Ovary (tissue), 9 donors: Measurements from ENCODE around the gene SCN4A. TPM values are rescaled to one million over a fixed set of nuclear protein-coding genes. Genes with fewer than 3 reads are reported as not detected.

Experiments
- DNase-seq, 5 donors: peaks; one replicate each; pipeline ENCODE4 v3.0.0-alpha.2; 2019 to 2020
- H3K27ac ChIP-seq, 2 donors: fragments of 200-600 bp; one replicate each; pipeline versions ENCODE4 v1.5.1 to v1.8.0; 2019 to 2022
- H3K27me3 ChIP-seq: fragments of 200-600 bp; one replicate; pipeline ENCODE4 v1.8.0; 2022
- H3K36me3 ChIP-seq: fragments of 200-600 bp; sonication (generic); one replicate; pipeline ENCODE4 v1.5.1; 2019
- H3K4me1 ChIP-seq: one replicate; pipeline ENCODE4 v1.8.1; 2013; ENCODE audit warnings: mild to moderate bottlenecking, moderate library complexity; ENCODE audit not compliant: insufficient read depth
- H3K4me3 ChIP-seq: fragments of 200-600 bp; sonication (generic); one replicate; pipeline ENCODE4 v1.5.1; 2017
- H3K9me3 ChIP-seq, 2 donors: fragments of 200-600 bp in 1 of 2; sonication (generic) in 1 of 2; one replicate each; pipeline versions ENCODE4 v1.5.1 to v1.8.1; 2013 to 2019; ENCODE audit warnings: mild to moderate bottlenecking in 1 of 2, moderate library complexity in 1 of 2
- EP300 ChIP-seq: sonication (generic); formaldehyde crosslinking; IDR thresholded peaks from one replicate; pipeline ENCODE4 v1.6.1; 2017; ENCODE audit warnings: antibody characterized with exemption
- POLR2A ChIP-seq: fragments of 450-650 bp; IDR thresholded peaks from one replicate; pipeline ENCODE4 v1.6.1; 2017; ENCODE audit warnings: antibody characterized with exemption, mild to moderate bottlenecking, moderate library complexity
- WGBS, 3 donors: extraction: QIAGEN DNeasy Blood & Tissue Kit in 1 of 3; methylation state at CpG; one replicate each; pipeline versions ENCODE4 v1.1.5 to v1.1.7; 2013 to 2017; 5-methylcytosine and 5-hydroxymethylcytosine counted together
- intact Hi-C, 4 donors: fragments of 100-400 bp; cut with DNase I; formaldehyde crosslinking; loops; one replicate each; pipeline versions ENCODE4 v1.11.0 to v1.15.1; 2022 to 2023
- polyA plus RNA-seq, 2 donors: library from polyadenylated mRNA; stranded (reverse); fragments of 200-250 nt in 1 of 2; fragments of 350-450 nt in 1 of 2; fragmentation: Illumina TruSeq in 1 of 2; extraction: RNeasy Lipid Tissue Mini Kit (QIAGEN cat#74804) in 1 of 2; gene quantifications; one replicate each; pipeline ENCODE4 v1.2.3, GENCODE V29; 2013 to 2014
- total RNA-seq, 7 donors: library from RNA; depleted of rRNA in 2 of 7; stranded (reverse); fragments of >200 nt in 2 of 7; fragmentation: NEBNext Ultra II Directional in 3 of 7; extraction: Animal tissue kit (Norgen Biotek cat#: 25700) in 3 of 7; gene quantifications; one replicate each; pipeline versions ENCODE4 v1.1.0 to v1.2.4, GENCODE V29; 2016 to 2023
- TF ChIP-seq, protein P1 (sequence below), 3 donors: fragments of 450-650 bp in 2 of 3; fragments of 200-600 bp in 1 of 3; IDR thresholded peaks; one replicate each; pipeline versions ENCODE4 v1.5.1 to v1.8.0; 2016 to 2022; ENCODE audit warnings: antibody characterized with exemption in 3 of 3, mild to moderate bottlenecking in 1 of 3
- donor health status: DM: no; HTN: no; CAD: no; lungs with moderate emphysema.
- donor health status: DM: no; HTN: no; CAD: no.
- donor health status: Bipolar disorder and iron deficiency.
- donor health status: DM: yes; HTN: yes; CAD: no.
- donor health status: DM: no; HTN: no; CAD: no.
- donor health status: DM: yes; HTN: yes; CAD: no.

The SCN4A gene
- total and polyA plus RNA-seq, 9 donors: 0.27 to 2.5 (median 0.62) TPM; not detected in 1

DNA sequence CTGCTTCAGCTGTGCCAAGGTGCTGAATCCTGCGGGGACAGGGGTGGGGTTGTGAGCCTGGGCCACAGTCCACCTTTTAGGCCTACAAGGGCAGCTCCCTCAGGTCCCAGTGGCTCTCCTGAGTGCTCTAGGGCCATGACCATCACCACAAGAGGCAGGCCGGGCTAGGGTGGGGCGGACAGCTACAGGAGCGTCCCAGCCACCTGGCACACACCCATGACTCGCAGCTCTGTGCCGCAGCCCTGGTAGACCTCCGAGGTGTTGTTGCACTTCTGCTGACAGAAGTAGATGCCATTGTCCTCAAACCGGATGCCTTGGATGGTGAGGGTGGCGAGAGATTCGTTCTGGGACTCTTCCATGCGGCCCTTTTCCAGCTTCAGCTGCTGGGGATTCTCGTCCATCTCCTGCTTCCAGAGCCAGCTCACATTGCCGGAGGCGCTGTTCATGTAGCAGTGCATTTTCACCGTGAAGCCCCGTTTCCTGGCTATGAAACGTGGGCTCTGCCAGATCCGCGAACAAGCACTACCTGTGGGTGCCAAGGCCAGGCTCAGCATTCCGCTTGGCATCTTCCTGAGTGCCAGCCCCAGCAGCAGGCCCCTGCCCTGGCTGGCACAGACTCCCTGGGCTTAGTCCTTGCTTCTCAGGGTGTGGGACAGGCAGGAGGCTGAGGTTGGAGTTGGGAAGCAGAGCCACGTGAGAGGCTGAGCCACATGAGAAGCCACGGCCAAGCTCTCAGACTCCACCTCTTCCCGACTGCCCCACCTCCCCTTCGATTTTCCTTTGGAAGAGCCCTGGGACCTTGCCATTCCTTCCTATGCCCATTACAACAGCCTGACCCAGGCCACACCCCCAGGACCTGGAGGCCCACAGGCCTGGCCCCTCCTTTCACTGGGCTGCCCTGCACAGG lies 42.6 kb downstream of the SCN4A start:
- DNase-seq: no peak
- H3K27me3 ChIP-seq: no peaks in the 10 kb centered on the region
- H3K9me3 ChIP-seq: no peaks in the 10 kb centered on the region
- TF ChIP-seq EP300 (no peak), POLR2A (no peak)
- TF ChIP-seq, protein P1, sequence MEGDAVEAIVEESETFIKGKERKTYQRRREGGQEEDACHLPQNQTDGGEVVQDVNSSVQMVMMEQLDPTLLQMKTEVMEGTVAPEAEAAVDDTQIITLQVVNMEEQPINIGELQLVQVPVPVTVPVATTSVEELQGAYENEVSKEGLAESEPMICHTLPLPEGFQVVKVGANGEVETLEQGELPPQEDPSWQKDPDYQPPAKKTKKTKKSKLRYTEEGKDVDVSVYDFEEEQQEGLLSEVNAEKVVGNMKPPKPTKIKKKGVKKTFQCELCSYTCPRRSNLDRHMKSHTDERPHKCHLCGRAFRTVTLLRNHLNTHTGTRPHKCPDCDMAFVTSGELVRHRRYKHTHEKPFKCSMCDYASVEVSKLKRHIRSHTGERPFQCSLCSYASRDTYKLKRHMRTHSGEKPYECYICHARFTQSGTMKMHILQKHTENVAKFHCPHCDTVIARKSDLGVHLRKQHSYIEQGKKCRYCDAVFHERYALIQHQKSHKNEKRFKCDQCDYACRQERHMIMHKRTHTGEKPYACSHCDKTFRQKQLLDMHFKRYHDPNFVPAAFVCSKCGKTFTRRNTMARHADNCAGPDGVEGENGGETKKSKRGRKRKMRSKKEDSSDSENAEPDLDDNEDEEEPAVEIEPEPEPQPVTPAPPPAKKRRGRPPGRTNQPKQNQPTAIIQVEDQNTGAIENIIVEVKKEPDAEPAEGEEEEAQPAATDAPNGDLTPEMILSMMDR (IDR thresholded peaks at IDR 0.05): no peak
- H3K27ac ChIP-seq: no peak overlapping the region
- H3K36me3 ChIP-seq: no peaks in the 10 kb centered on the region
- H3K4me1 ChIP-seq: no peaks in the 10 kb centered on the region
- no peak overlapping the region for H3K4me3 ChIP-seq
- 89 to 90% (median 89%) methylated on average over 24 of the region's 24 CpGs for WGBS, 3 donors
- intact Hi-C loops: loop anchor here in 2 of 4 donors (10.0 kb wide), 2 partner anchors 95 to 355 kb away; partner anchors contain the start of gene ICAM2 (in 1 of the 2)

- no peak overlapping the region for H3K4me3 ChIP-seq
- 86 to 90% (median 87%) methylated on average over 8 to 10 of the region's 10 CpGs for WGBS, 3 donors
- intact Hi-C loops: loop anchor here in 1 of 4 donors (10.0 kb wide), 1 partner anchor 96 kb away; the partner anchor contains the start of gene ICAM2
- no peak for TF ChIP-seq EP300
- TF ChIP-seq POLR2A: no peak
- TF ChIP-seq, protein P1 (IDR thresholded peaks at IDR 0.05): no peak
- no peak overlapping the region for H3K27ac ChIP-seq
- no peaks in the 10 kb centered on the region for H3K9me3 ChIP-seq
- no peak for DNase-seq
- no peaks in the 10 kb centered on the region for H3K4me1 ChIP-seq
- H3K36me3 ChIP-seq: no peaks in the 10 kb centered on the region
- H3K27me3 ChIP-seq: no peaks in the 10 kb centered on the region
These were observed 43.6 kb downstream of the SCN4A start for GRCh38 chr17:63928966-63929695.

GRCh38 chr17:63928172-63928666 lies 44.5 kb downstream of the SCN4A start:
- TF ChIP-seq EP300 (no peak), POLR2A (no peak)
- TF ChIP-seq, protein P1 (IDR thresholded peaks at IDR 0.05): no peak
- DNase-seq: no peak
- WGBS, 3 donors: 89 to 96% (median 90%) methylated on average over 10 of the region's 10 CpGs

DNA sequence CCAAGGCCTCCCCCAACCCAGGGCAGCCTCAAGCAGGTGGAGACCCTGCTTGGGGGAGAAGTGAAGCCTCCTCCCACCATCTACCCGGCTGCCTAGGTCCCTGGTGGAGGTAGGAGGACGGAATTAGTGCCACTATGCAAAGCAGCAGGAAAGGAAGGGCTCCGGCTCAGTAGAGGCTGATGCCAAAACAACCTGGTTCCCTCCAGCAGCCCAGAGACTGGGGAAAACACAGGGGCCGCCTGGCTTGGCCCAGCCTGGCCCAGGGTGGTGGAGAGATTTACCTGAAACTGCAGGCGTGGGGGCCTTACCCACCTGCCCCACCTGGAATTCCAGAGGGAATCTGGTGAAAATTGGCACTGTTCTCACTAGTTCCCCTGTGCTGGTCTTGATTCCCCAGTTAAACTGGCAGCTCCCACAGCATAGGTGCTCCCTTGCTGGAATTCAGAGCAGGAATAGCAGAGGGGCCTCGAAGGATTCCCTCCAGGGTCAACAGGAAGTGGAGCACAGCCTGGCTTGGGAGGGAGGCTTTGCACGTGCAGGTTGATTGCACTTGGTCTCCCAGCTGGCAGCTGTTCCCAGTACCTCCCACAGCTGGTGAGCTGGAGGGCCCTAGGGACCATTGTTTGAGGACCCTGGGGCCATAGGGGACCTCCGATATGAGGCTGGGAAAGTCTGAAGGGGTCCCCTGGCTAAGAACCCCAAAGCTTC lies 45.1 kb downstream of the SCN4A start:
- Histone ChIP-seq H3K4me3 (no peak overlapping the region), H3K27ac (no peak overlapping the region), H3K27me3 (no peaks in the 10 kb centered on the region), H3K36me3 (no peaks in the 10 kb centered on the region), H3K4me1 (no peaks in the 10 kb centered on the region), H3K9me3 (no peaks in the 10 kb centered on the region)
- intact Hi-C loops: loop anchor here in 1 of 4 donors (10.0 kb wide), 1 partner anchor 97 kb away; the partner anchor contains the start of gene ICAM2
- 65 to 70% (median 67%) methylated on average over 8 of the region's 8 CpGs for WGBS, 3 donors
- DNase-seq: no peak
- no peak for TF ChIP-seq POLR2A

More at GRCh38 chr17:63928172-63928666, 44.5 kb downstream of the SCN4A start:
- intact Hi-C loops: loop anchor here in 1 of 4 donors (10.0 kb wide), 1 partner anchor 97 kb away; the partner anchor contains the start of gene ICAM2
- H3K9me3 ChIP-seq: no peaks in the 10 kb centered on the region
- no peaks in the 10 kb centered on the region for H3K36me3 ChIP-seq
- no peak overlapping the region for H3K4me3 ChIP-seq
- H3K27me3 ChIP-seq: no peaks in the 10 kb centered on the region
- no peaks in the 10 kb centered on the region for H3K4me1 ChIP-seq
- H3K27ac ChIP-seq: no peak overlapping the region
